ENCODE measurements around the gene PRM1. TPM values are rescaled to one million over a fixed set of nuclear protein-coding genes. Genes with fewer than 3 reads are reported as not detected.

PRM1 gene
- total RNA-seq, 1 experiment from 2014 or later, result not detected

DNA sequence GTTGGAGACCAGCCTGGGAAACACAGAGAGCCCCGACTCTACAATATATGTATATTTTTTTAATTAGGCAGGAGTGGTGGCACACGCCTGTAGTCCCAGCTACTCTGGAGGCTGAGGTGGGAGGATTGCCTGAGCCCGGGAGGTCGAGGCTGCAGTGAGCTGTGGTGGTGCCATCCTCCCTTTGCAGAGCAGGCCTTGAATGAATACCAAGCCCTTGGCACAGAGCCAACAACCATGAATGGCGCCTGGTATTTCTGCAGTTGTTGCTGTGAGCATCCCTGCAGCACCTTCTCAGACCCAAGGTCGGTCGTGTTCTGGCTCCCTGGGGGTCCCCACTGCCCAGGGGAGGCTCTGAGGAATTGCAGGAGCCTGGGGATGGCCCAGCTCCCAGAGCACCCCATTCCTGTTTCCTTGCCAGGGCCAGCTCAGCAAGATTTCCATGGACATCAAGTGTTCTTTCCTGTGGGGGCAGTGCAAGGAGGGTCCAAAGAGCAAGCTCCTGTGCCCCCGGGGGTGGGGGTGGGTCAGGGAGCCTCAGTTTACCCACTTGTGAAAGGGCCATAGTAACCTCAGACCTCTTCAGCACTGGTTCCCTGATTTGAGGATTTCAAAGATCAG, 38.5 kb upstream of the PRM1 start:
- no peak overlapping the region for H2BK120ac ChIP-seq (ENCODE audit: low read depth, low read length, poor library complexity, severe bottlenecking)
- no CpG with 5 or more reads among the region's 8 CpGs for WGBS (ENCODE audit: extremely low coverage, insufficient read length, low lambda C conversion rate)
- no peaks in the 10 kb centered on the region for H3K27me3 ChIP-seq (ENCODE audit: insufficient read depth, low read length)
- TF ChIP-seq, protein P1, sequence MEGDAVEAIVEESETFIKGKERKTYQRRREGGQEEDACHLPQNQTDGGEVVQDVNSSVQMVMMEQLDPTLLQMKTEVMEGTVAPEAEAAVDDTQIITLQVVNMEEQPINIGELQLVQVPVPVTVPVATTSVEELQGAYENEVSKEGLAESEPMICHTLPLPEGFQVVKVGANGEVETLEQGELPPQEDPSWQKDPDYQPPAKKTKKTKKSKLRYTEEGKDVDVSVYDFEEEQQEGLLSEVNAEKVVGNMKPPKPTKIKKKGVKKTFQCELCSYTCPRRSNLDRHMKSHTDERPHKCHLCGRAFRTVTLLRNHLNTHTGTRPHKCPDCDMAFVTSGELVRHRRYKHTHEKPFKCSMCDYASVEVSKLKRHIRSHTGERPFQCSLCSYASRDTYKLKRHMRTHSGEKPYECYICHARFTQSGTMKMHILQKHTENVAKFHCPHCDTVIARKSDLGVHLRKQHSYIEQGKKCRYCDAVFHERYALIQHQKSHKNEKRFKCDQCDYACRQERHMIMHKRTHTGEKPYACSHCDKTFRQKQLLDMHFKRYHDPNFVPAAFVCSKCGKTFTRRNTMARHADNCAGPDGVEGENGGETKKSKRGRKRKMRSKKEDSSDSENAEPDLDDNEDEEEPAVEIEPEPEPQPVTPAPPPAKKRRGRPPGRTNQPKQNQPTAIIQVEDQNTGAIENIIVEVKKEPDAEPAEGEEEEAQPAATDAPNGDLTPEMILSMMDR (conservative IDR thresholded peaks at IDR 0.05), result no peak
- no peak overlapping the region for H3K27ac ChIP-seq (ENCODE audit: insufficient read length, low read depth, low read length)
- Mint-ChIP-seq H3K9me3 (peaks cover 0 to 4% of the 10 kb centered on the region in 2 experiments; a peak in 2 of 5 replicates), H3K4me1 (peaks cover 33% of the 10 kb centered on the region in 2 experiments), H3K27ac (peak overlapping the region in 1 of 3 experiments; percentile 65; a peak in 1 of 7 replicates), H3K4me3 (no peak overlapping the region; a peak in 1 of 5 replicates), H3K27me3 (ENCODE audit: low read depth) (no peaks in the 10 kb centered on the region; the same call in 1 of the 2 replicates), H3K36me3 (ENCODE audit: insufficient read depth in 1 of 3, low read depth in 3 of 3) (peaks cover 5 to 6% (median 5%) of the 10 kb centered on the region in 3 experiments; a peak in 4 of 7 replicates)
- no peak overlapping the region for H3K14ac ChIP-seq (ENCODE audit: insufficient read depth, low read length)
- no peak overlapping the region for H3K9ac ChIP-seq (ENCODE audit: extremely low read depth, insufficient read length, low read length)
- H3K79me1 ChIP-seq (ENCODE audit: insufficient read depth, low read depth, low read length, poor library complexity, severe bottlenecking), result no peaks in the 10 kb centered on the region
- H3K79me2 ChIP-seq (ENCODE audit: insufficient read depth, low read length), result no peaks in the 10 kb centered on the region; the same call in 1 of the 2 replicates
- H2BK20ac ChIP-seq (ENCODE audit: low read depth, low read length, poor library complexity, severe bottlenecking), result no peak overlapping the region
- H3K4me2 ChIP-seq (ENCODE audit: insufficient read depth, insufficient read length, low read length), result no peak overlapping the region
- H2BK15ac ChIP-seq (ENCODE audit: low read depth, low read length), result no peak overlapping the region
- H4K20me1 ChIP-seq (ENCODE audit: control insufficient read depth, insufficient read depth, insufficient read length), result no peaks in the 10 kb centered on the region
- no peak overlapping the region for H4K91ac ChIP-seq (ENCODE audit: insufficient read length, low read depth, low read length)
- no peaks in the 10 kb centered on the region for H3K9me3 ChIP-seq (ENCODE audit: control insufficient read depth, low read depth, low read length)
- no peak overlapping the region for H4K8ac ChIP-seq (replicated peaks; ENCODE audit: insufficient read length, low read depth, low read length)
- no peak overlapping the region for H2BK5ac ChIP-seq (ENCODE audit: insufficient read length, low read length)
- H3K4ac ChIP-seq (ENCODE audit: low read depth, low read length), result no peak overlapping the region
- no peak overlapping the region for H3K56ac ChIP-seq (ENCODE audit: insufficient read length, low read depth, low read length)
- H2AK5ac ChIP-seq (ENCODE audit: insufficient read length, low read length), result no peak overlapping the region
- H4K5ac ChIP-seq (ENCODE audit: insufficient read length, low read depth, low read length), result no peak overlapping the region
- H3T11ph ChIP-seq (ENCODE audit: low read length), result no peak overlapping the region
- H3K4me1 ChIP-seq (ENCODE audit: insufficient read depth, low read length), result peaks cover 4% of the 10 kb centered on the region; the same call in 1 of the 2 replicates
- no peak for DNase-seq
- H3K18ac ChIP-seq (ENCODE audit: insufficient read length, low read depth, low read length), result no peak overlapping the region
- no peak overlapping the region for H2AFZ ChIP-seq (ENCODE audit: low read length)
- H2BK12ac ChIP-seq (ENCODE audit: insufficient read length, low read depth, low read length), result no peak overlapping the region
- no peaks in the 10 kb centered on the region for H3K23me2 ChIP-seq (ENCODE audit: insufficient read length, low read depth, low read length, poor library complexity, severe bottlenecking)
- no peak overlapping the region for H3K23ac ChIP-seq (ENCODE audit: insufficient read length, low read depth, low read length)

Data from H9 (cell line).